Left ventricle myocardium inferior (tissue), 1 donor: ENCODE data around the gene LUM. TPM values are rescaled to one million over a fixed set of nuclear protein-coding genes. Genes with fewer than 3 reads are reported as not detected.

ENCODE experiments used
- DNase-seq: peaks from one replicate; pipeline ENCODE4 v3.0.0-alpha.2; 2020
- H3K27ac ChIP-seq: fragments of 200-600 bp; replicated peaks from 2 replicates; pipeline ENCODE4 v1.8.0; 2021
- H3K27me3 ChIP-seq: fragments of 200-600 bp; 2 replicates; pipeline ENCODE4 v1.8.0; 2021; ENCODE audit warnings: low read depth
- H3K36me3 ChIP-seq: fragments of 200-600 bp; 2 replicates; pipeline ENCODE4 v1.8.0; 2021
- H3K4me1 ChIP-seq: fragments of 200-600 bp; 2 replicates; pipeline ENCODE4 v1.8.0; 2021
- H3K4me3 ChIP-seq: fragments of 200-600 bp; 2 replicates; pipeline ENCODE4 v1.8.0; 2021; ENCODE audit warnings: mild to moderate bottlenecking, moderate library complexity
- H3K9me3 ChIP-seq: fragments of 200-600 bp; replicated peaks from 2 replicates; pipeline ENCODE4 v1.8.0; 2021
- intact Hi-C: fragments of 100-400 bp; cut with micrococcal nuclease; formaldehyde crosslinking; loops from one replicate; pipeline ENCODE4 v1.11.0; 2022
- total RNA-seq: library from RNA; stranded (reverse); fragmentation: NEBNext Ultra II Directional; extraction: Animal tissue kit (Norgen Biotek cat#: 25700); gene quantifications from one replicate; pipeline ENCODE4 v1.2.1, GENCODE V29; 2021
- TF ChIP-seq, protein P1 (sequence below): fragments of 200-600 bp; IDR thresholded peaks from 2 replicates; pipeline ENCODE4 v1.8.0; 2021; ENCODE audit warnings: antibody characterized with exemption, mild to moderate bottlenecking, borderline replicate concordance
- donor health status: DM: no; HTN: yes; CAD: no; lungs with severe emphysema.

The LUM gene
- total RNA-seq, 1 donor from 2014 or later, result 115 TPM

DNA sequence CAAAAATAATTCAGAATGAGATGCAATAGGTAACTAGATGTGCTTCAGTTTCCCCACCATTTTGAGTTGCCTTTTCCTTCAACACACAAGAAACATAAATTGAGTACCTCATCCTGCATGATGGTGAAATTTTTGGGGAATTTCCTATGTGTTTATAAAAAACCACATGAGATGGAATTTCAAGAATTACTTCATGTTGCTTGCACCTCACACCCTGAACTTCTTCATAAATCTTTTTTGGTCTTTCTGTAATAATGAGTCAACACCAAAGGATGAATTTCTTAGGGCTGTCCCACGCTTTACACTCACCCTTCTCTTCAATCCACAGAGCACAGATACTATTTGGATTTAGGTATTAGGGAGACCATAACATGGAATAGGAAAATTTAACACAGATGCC, 22.6 kb upstream of the LUM start:
- Histone ChIP-seq H3K27me3 (no peaks in the 10 kb centered on the region), H3K27ac (no peak overlapping the region), H3K4me1 (peaks cover 5% of the 10 kb centered on the region), H3K9me3 (no peaks in the 10 kb centered on the region), H3K4me3 (no peak overlapping the region), H3K36me3 (no peaks in the 10 kb centered on the region)
- DNase-seq, result no peak
- intact Hi-C loops, result no loop called here
- TF ChIP-seq, protein P1, sequence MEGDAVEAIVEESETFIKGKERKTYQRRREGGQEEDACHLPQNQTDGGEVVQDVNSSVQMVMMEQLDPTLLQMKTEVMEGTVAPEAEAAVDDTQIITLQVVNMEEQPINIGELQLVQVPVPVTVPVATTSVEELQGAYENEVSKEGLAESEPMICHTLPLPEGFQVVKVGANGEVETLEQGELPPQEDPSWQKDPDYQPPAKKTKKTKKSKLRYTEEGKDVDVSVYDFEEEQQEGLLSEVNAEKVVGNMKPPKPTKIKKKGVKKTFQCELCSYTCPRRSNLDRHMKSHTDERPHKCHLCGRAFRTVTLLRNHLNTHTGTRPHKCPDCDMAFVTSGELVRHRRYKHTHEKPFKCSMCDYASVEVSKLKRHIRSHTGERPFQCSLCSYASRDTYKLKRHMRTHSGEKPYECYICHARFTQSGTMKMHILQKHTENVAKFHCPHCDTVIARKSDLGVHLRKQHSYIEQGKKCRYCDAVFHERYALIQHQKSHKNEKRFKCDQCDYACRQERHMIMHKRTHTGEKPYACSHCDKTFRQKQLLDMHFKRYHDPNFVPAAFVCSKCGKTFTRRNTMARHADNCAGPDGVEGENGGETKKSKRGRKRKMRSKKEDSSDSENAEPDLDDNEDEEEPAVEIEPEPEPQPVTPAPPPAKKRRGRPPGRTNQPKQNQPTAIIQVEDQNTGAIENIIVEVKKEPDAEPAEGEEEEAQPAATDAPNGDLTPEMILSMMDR, result no peak

DNA sequence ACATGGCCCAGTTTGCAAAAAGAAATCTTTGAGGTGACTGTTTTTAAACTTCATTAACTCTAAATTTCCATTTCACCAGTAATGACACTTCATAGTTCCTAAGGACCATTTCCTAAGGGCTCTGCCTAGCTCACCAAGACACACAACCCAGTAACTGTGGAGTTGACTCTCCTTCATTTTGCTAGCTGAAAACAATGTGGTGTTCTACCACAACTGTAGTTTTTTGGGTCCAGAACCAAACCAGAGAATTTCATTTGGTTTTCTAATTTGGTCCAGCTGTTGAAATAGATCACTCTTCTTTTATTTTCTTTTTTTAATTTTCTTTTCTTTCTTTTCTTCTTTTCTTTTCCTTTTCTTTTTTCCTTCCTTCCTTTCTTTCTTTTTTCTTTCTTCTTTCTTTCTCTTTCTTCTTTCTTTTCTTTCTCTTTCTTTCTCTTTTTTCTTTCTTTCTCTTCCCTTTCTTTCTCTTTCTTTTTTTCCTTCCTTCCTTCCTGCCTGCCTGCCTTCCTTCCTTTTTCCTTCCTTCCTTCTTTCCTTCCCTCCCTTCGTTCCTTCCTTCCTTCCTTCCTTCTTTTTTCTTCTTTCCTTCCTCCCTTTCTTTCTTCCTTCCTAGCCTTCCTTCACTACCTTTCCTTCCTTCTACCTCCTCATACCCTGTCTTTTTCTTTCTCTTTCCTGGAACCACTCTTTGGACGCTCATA, 18.5 kb upstream of the LUM start:
- TF ChIP-seq, protein P1, result no peak
- Histone ChIP-seq H3K36me3 (no peaks in the 10 kb centered on the region), H3K4me1 (no peaks in the 10 kb centered on the region), H3K27ac (no peak overlapping the region), H3K9me3 (no peaks in the 10 kb centered on the region), H3K27me3 (no peaks in the 10 kb centered on the region), H3K4me3 (no peak overlapping the region)
- no peak for DNase-seq
- intact Hi-C loops, result no loop called here

DNA sequence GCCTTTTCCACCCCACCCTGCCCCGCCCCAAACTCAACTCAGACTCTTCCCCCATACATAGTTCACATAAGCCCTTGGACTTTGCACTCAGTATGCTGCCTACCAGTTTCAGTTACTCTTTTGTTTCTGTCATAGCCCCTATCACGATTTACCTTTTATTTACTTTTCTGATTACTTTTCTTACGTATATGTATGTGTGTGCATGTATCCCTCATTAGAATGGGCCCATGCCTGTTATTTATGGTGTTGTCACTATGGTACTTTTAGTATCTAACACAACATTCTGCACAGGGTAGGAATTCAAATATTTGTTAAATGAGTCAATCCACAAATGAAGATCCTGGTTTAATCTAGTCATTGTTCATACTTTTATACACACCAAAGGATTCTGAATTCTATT, 16.5 kb upstream of the LUM start:
- TF ChIP-seq, protein P1, result no peak
- Histone ChIP-seq H3K9me3 (no peaks in the 10 kb centered on the region), H3K4me3 (no peak overlapping the region), H3K4me1 (no peaks in the 10 kb centered on the region), H3K27ac (no peak overlapping the region), H3K36me3 (no peaks in the 10 kb centered on the region), H3K27me3 (no peaks in the 10 kb centered on the region)
- intact Hi-C loops, result no loop called here
- no peak for DNase-seq

DNA sequence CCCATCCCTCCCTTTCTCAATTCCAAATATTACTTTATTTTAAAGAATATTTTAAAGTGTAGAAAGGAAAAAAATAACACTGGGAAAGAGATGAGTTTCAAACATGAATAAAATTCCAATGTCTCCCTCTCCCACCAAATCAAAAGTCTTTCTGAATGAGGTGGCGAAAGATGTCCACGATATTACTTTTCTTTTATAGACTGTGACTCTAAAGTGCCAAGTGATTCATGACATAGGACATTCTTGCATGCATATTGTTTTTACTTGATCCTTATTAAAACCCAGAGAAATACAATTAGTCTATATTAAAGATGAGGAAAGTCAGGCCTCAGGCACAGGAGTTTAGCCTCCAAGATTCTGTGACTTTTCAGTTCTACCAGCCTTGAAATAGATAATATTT, 16.0 kb upstream of the LUM start:
- no peaks in the 10 kb centered on the region for H3K4me1 ChIP-seq
- H3K4me3 ChIP-seq, result no peak overlapping the region
- intact Hi-C loops, result no loop called here
- TF ChIP-seq, protein P1, result no peak
- DNase-seq, result no peak
- H3K9me3 ChIP-seq, result no peaks in the 10 kb centered on the region
- H3K27ac ChIP-seq, result no peak overlapping the region
- H3K27me3 ChIP-seq, result no peaks in the 10 kb centered on the region
- no peaks in the 10 kb centered on the region for H3K36me3 ChIP-seq

DNA sequence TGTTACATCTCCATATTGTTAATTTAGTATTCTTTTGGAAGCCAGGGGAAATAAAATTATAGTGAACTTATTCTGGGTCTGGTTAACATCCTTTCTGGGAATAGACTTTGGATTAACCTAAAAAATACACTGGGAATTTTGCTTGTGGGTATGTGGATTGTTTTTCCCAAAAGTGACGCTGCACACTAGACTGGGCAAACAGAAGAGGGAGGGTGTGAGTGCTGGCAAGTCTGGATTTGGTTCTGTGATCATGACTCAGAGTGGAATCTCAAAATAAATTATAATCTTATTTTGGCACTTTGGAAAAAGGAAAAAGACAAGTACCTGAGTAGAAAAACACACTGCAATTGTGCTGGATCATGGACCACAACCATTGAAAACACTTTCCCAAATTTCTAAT, 15.2 kb upstream of the LUM start:
- DNase-seq, result no peak
- H3K27me3 ChIP-seq, result no peaks in the 10 kb centered on the region
- no peak overlapping the region for H3K27ac ChIP-seq
- H3K36me3 ChIP-seq, result no peaks in the 10 kb centered on the region
- intact Hi-C loops, result no loop called here
- H3K9me3 ChIP-seq, result no peaks in the 10 kb centered on the region
- TF ChIP-seq, protein P1, result no peak
- no peaks in the 10 kb centered on the region for H3K4me1 ChIP-seq
- H3K4me3 ChIP-seq, result no peak overlapping the region
